ENCODE measurements around the gene TBC1D21.

The TBC1D21 gene

GRCh38 chr15:73845907-73846306 is 27.5 kb upstream of the TBC1D21 start:
- no peak for TF ChIP-seq CTCF (IDR thresholded peaks at IDR 0.05; ENCODE audit: low read depth, low read length)
- DNase-seq (ENCODE audit: low read depth in 2 of 2), result no peak
- no peak overlapping the region for H3K4me3 ChIP-seq (replicated peaks in 1 of 2; ENCODE audit: low read depth in 2 of 2, low read length in 2 of 2)

- DNase-seq (ENCODE audit: low read depth in 2 of 2), result no peak
- no peak overlapping the region for H3K4me3 ChIP-seq (replicated peaks in 1 of 2; ENCODE audit: low read depth in 2 of 2, low read length in 2 of 2)
- TF ChIP-seq CTCF (IDR thresholded peaks at IDR 0.05; ENCODE audit: low read depth, low read length), result no peak
Observed at GRCh38 chr15:73849641-73850040, 23.7 kb upstream of the TBC1D21 start.

GRCh38 chr15:73850228-73850627 is 23.1 kb upstream of the TBC1D21 start:
- DNase-seq (ENCODE audit: low read depth in 2 of 2), result no peak
- H3K4me3 ChIP-seq (replicated peaks in 1 of 2; ENCODE audit: low read depth in 2 of 2, low read length in 2 of 2), result no peak overlapping the region
- no peak for TF ChIP-seq CTCF (IDR thresholded peaks at IDR 0.05; ENCODE audit: low read depth, low read length)

GRCh38 chr15:73851689-73852088 is 21.7 kb upstream of the TBC1D21 start:
- no peak overlapping the region for H3K4me3 ChIP-seq (replicated peaks in 1 of 2; ENCODE audit: low read depth in 2 of 2, low read length in 2 of 2)
- no peak for TF ChIP-seq CTCF (IDR thresholded peaks at IDR 0.05; ENCODE audit: low read depth, low read length)
- DNase-seq (ENCODE audit: low read depth in 2 of 2), result peak; percentile 74 to 75

GRCh38 chr15:73852507-73852906 is 20.9 kb upstream of the TBC1D21 start:
- no peak for DNase-seq (ENCODE audit: low read depth in 2 of 2)
- no peak for TF ChIP-seq CTCF (IDR thresholded peaks at IDR 0.05; ENCODE audit: low read depth, low read length)
- no peak overlapping the region for H3K4me3 ChIP-seq (replicated peaks in 1 of 2; ENCODE audit: low read depth in 2 of 2, low read length in 2 of 2)

GRCh38 chr15:73854265-73854664 is 19.1 kb upstream of the TBC1D21 start:
- no peak overlapping the region for H3K4me3 ChIP-seq (replicated peaks in 1 of 2; ENCODE audit: low read depth in 2 of 2, low read length in 2 of 2)
- no peak for DNase-seq (ENCODE audit: low read depth in 2 of 2)
- TF ChIP-seq CTCF (IDR thresholded peaks at IDR 0.05; ENCODE audit: low read depth, low read length), result no peak

- TF ChIP-seq CTCF (IDR thresholded peaks at IDR 0.05; ENCODE audit: low read depth, low read length), result no peak
Observed at GRCh38 chr15:73856458-73857192, 16.7 kb upstream of the TBC1D21 start.

More at GRCh38 chr15:73856458-73857192, 16.7 kb upstream of the TBC1D21 start:
- no peak overlapping the region for H3K4me3 ChIP-seq (replicated peaks in 1 of 2; ENCODE audit: low read depth in 2 of 2, low read length in 2 of 2)
- no peak for DNase-seq (ENCODE audit: low read depth in 2 of 2)
